CD4-positive, alpha-beta T cell treated with Interleukin-6 for 4 hours (primary cell): ENCODE measurements around the gene KRTAP10-3.

ENCODE experiments used
- DNase-seq: peaks from one replicate; pipeline ENCODE4 v3.0.0-alpha.2; 2020; ENCODE audit warnings: mixed read lengths

KRTAP10-3 gene

DNA sequence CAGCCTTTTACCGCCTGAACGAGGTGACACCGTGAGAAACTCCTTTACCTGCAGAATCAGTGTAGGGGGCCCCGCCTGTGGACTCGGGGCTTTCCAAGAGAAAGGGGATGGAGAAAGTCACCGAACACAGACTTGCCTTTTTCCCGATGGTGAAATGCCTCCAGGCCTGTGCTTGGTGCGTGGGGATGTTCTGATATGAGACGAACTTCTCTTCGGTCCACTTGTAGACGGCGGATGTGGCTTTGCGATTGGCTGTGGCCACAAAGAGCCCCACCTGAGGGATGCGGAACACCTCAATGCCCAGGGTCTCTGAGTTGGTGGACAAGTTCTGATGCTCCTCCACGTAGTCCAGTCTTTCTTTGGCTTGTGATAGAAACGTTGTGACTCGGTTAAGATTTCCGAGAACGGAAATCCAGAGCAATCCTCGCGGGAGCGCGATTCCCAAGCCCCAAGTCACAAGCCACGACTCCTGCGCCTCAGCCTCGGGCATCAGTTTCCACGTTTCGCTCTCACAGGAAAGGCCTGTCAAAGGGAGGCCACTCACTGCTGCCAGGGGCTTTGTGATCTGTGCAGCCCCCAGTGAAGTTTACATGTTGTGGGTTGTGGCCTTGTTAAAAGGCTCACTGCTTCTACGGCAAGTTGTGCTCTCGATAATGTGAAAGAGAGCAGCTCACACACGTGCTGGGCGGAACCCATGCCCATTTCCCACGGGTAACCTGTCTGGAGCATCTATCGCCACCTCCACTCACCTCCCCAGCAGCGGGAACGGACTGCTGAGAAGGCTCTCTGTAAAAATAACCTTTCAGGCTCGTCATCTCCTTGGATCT, 31.2 kb downstream of the KRTAP10-3 start:
- DNase-seq = no peak

DNA sequence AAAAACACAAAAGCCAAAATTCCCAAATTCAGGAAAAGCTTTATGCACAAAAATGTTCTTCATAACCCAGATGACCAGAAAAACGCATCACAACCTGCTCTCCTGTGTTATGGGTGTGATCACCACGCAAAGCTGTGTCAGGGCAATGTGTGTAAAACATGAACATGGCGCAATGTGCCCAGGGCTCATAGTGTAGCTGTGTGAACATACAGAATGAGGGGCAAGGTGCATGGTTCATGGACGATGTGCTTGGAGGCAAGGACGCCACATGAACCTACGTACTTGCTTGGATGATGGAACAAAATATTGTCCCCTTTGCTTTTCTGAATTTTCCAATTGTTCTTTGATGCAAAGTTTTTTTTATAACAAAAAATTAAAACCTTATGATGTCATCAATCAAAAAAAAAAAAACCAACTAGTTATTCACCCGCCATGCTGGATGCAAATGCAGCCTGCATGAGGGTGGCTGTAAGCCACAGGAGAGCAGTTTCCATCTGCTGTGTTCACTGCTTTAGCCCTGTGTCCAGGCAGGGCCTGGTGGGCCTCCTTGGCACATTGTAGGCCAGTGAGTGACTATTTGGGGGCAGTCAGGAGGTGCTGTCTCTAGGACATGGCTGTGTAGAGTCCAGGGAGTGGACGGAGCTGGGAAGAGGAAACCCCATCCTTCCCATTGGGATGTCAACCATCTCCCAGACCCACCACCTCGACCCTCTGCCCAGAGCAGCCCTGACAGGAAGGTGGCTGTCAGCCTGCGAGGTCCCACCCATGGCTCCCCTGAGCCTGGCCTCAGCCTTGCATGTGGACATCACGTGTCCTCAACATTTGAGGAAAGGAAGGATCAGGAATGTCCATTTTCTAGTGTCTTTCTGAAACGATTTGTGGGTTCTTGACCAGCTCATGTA, 32.2 kb downstream of the KRTAP10-3 start:
- DNase-seq = no peak

DNA sequence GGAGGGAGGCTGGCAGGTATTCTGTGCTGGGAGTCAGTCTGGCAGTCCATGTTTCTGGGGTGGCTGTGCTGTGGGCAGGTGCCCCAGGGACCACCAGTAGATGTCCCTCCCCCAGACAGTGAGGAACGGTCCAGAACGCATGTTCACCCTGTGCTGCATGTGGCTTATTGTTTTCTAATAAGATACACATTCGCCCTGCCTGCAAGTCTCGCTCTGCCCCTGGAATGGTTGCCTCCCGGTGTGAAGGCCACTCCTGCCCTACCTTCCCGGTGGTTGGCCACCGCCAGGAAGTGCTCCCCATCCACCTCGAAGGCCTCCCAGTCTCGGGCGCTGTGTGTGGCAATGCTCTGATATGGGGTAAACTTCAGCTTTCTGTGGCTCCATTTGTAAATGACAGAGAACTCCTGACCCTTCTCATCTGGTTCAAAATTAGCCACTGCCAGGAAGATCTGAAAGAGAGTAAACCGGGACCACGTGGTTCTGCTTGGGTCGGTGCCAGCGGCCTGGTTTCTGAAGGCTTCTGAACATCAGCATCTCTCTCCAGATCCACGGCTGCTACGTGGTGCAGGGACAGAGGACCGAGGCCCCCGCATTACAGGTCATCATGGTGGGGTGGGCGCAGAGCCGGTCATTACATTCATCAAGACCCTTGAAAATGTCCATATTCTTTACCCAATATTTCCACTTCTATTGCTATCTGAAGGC, 33.1 kb downstream of the KRTAP10-3 start:
- DNase-seq = no peak

DNA sequence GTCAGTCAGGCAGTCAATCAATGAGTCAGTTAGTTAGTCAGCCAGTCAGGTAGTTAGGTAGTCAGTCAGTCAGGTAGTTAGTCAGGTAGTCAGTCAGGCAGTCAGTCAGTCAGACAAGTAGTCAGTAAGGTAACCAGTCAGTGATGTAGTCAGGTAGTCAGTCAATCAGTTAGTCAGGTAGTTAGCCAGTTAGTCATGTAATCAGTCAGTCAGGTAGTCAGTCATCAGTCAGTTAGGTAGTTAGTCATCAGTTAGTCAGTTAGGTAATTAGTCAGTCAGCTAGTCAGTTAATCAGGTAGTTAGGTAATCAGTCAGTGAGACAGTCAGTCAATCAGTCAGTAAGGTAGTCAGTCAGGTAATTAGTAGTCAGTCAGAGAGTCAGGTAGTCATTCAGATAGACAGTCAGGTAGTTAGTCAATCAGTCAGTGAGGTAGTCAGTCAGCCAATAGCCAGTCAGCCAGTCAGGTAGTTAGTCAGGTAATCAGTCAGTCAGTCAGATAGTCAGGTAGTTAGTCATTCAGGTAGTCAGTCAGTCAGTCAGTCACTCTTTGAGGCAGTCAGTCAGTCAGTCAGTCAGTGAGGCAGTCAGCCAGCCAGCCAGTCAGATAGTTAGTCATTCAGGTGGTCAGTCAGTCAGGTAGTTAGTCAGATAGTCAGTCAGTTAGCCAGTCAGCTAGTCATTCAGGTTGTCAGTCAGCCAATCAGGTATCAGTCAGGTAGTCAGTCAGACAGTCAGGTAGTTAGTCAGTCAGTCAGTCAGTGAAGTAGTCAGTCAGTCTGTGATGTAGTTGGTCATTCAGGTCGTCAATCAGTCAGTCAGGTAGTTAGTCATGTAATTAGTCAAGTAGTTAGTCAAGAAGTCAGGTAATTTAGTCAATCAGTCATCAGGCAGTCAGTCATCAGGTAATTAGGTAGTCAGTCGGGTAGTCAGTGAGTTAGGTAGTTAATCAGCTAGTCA, 33.9 kb downstream of the KRTAP10-3 start:
- no peak for DNase-seq

DNA sequence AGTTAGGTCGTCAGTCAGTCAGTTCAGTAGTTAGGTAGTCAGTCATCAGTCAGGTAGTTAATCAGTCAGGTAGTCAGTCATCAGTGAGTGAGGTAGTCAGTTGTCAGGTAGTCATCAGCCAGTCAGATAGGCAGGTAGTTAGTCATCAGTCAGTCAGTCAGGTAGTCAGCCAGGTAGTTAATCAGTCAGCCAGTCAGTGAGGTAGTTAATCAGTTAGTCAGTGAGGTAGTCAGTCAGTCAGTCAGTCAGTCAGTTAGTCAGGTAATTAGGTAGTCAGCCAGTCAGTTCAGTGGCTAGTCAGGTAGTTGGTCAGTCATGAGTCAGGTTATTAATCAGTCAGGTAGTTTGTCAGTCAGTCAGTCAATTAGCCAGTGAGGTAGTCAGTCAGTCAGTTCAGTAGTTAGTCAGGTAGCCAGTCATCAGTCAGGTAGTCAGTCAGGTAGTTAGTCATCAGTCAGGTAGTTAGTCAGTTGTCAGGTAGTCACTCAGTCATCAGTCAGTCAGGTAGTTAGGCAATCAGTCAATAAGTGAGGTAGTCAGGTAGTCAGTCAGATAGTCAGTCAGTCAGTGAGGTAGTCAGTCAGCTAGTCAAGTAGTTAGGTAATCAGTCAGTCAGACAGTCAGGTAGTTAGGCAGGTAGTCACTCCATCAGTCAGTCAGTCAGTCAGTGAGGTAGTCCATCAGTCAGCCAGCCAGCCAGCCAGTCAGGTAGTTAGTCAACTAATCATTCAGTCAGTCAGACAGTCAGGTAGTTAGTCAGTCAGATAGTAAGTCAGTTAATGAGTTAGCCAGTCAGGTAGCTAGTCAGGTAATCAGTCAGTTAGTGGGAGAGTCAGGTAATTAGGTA, 34.8 kb downstream of the KRTAP10-3 start:
- DNase-seq = no peak

DNA sequence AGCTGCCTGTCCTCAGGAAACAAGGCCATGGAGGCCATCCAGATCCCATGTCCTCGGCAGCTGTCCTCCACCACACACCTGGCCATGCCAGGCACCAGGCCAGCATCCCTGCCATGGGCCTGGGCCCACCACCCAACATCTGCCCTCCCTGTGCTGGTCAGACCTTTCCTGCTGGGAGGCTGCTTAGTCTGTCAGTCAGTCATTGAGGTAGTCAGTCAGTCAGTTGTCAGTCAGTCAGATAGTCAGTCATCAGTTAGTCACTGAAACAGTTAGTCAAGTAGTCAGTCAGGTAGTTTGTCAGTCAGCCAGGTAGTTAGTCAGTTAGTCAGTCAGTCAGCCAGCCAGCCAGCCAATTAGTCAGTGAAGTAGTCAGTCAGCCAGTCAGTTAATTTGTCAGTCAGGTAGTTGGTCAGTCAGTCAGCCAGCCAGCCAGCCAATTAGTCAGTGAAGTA, 35.8 kb downstream of the KRTAP10-3 start:
- no peak for DNase-seq

DNA sequence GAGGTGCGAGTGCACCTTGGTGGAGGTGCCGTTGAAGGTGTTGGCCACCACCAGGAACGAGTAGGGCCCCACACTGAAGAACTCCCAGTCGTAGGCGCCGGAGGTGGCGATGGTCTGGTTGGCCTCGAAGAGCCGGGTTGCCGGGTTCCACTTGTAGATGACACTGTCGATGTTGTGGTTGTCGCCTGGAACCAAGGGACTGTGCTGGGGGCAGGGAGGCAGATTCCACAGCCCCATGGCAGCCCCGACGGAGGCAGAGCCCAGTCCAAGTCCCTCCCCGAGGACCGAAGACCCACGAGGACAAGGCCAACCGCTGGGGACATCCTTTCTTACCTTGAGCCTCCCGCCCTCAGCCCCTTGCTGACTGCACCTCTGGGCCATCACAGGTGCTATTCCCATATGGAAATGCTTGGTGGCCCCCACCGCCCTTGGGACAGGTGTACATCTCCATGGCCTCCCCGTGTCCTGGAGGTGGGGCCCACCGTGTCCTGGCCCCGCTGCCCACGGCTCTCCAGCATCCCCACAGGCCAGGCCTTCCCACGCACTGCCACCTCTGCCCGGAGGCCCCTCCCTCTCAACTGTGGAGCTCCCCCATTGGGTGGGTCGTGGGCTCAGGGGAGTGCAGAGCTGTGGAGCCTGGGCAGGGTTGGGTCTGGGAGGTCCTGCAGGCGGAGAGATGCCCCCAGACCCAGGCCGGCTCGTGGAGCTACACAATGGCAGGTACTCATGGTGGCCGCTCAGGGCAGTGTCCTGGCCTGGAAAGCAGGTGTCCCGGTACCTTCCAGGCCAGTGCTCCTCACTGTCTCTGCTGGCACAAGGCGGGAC, 36.5 kb downstream of the KRTAP10-3 start:
- DNase-seq = no peak

DNA sequence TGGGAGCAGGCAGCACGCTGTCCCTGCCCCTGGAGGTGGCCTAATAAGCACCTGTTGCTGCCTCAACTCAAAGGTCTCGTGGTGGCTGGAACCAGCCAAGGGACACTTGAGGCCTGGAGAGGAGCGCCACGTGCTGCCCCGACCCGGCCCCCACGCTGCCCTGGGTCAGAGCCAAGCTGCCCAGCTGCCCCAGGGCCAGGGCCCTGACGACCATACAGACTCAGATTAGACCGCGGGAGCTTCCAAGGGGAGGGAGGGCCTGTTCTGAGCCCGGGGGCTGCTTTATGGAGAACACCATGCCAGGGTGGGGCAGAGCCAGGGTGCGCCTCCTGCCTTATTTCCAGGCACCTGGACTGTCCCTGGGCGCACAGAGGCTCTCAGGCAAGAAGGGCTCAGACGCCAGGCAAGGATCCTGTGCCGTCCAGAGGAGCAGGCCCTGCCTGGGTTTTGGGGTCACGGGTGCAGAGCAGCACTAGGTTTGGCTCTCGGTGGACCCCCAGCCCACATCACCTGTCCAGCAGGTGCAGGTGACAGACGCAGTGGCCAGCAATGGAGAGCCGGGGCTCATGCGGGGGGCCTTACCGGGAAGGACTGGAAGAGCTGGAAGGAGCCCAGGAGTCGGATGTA, 37.2 kb downstream of the KRTAP10-3 start:
- DNase-seq = no peak

DNA sequence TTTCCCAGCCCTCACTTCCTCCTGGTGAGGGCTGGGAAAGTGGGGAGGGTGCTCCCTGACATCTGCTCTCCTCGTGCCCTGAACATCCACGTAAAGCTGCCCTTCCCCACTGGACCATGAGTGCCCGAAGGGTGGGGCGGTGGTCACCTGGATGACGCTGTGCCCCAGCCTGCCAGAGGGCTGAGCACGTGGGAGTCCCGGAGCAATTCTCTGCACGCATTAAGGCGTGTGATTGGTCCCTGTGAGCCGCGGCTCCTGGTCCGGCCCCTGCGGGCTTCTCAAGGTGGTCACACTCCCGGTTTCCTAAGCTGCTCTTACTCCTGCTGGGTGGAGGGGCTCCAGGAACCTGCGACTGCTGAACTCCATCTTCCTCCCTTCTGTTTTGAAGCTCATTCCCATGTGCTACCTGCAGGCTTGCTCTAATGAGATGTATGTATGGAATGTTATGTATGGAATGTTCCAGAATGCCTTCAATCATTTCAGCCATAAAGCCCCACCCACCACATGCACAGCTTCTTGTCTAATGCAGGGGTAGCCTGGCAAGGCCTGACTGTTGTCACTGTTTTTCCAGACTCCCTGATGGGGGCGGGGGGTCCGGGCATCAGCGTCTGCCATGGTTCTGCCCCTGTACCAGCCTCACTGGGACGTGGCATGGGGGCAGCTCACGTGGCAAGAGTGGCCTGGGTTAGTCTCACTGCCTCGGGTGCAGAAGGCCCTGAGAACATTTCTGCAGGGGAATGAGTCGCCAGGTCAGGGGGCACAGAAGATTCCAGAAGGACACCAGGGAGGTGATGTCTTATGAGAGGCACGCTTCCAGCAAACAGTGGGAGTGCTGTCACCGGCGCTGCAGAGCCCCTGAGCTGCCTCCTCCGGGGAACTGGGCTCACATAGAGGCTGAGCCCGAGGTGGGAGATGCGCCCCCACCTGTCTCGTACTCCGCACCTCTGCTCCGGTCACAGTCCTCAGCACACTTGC, 38.0 kb downstream of the KRTAP10-3 start:
- DNase-seq = no peak

DNA sequence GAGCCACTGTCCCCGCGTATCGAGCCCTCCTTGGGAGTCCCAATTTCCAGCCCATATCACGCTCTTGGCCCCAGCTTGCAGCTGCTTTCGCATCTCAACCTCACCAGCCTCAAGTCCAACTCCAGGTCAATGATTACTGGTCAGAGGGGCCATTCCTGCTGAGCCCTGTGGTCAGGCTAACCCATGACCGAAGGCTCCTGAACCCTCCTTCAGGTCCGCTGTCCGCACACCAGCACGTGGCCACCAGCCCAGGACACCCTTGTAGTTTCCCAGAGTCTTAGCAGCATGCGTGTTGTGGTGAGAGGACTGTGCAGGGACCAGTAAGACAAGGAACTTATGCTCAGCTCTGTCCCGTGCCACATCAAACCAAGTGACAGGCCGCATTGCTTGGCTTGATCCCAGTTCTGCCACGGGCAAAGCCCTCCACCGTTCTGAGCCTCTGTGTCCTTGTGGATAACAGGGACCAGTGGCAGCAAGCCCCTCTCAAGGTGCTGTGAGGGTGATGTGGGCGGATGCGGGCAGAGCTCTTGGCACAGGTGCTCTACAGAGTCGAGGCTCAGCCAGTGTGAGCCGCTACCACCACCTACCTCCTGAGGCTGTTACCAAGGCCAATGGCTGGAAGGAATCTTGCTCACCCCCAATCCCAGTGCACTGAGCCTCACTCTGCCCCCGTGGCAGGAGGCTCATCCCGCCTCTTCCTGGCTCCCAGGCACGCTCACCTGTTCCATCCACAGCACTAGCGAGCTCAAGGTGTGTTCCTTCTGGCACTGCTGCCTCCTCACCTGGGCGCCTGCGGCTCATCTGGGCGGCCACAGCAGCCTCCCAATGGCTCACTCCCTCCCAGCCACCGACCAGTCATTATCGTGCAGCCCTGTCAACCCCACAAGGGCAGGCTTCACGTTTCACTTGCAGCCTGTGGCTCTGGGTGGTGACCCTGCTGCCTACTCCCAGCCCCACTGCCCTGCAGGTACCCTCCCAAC, 39.0 kb downstream of the KRTAP10-3 start:
- no peak for DNase-seq

DNA sequence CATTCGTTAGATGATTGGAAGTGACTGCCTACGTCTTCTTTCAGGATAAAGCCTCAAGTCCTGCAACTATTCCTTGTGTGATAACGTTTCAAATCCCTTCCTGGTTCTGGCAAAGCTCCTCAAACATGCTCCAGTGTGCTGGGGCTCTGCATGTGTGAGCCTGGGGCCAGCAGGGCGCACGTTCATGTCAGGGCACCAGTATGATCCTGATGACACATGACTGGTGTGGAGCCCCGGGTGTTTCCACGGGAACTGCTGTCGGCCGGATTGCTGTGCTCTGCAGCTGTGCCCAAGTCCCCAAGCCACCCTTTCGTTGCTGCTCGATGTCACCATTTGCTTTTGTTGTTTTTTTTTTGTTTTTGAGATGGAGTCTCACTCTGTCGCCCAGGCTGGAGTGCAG, 39.9 kb downstream of the KRTAP10-3 start:
- DNase-seq = no peak

DNA sequence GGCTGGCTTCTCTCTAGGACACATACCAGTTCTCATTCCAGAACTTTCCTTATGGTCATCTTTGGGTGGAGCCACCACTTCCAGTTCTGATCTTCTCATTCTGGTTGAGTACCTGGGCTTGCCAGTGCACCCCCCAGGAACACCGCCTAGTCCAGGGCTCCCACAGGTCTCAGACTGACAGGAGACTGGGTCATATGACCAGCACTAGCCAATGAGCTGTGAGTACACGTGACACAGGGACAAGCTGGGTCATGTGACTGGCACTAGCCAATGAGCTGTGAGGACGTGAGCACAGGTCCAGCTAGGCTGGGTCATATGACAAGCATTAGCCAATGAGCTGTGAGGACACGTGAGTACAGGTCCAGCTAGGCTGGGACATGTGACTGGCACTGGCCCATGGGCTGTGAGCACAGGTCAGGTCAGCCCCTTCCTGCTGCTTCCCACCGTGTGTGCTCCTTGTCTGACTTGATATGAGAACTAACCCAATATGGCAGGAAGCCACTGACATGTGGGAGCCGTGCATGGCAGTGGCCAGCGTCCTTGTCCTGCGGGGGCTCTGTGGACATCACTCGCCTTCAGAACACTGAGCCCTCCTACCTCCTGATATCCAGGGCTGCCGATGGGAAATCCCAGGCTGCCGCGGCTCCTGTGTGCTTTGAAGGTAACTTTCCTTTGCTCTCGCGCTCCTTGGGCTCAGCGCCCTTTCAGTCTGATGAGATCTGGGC, 41.3 kb downstream of the KRTAP10-3 start:
- no peak for DNase-seq

DNA sequence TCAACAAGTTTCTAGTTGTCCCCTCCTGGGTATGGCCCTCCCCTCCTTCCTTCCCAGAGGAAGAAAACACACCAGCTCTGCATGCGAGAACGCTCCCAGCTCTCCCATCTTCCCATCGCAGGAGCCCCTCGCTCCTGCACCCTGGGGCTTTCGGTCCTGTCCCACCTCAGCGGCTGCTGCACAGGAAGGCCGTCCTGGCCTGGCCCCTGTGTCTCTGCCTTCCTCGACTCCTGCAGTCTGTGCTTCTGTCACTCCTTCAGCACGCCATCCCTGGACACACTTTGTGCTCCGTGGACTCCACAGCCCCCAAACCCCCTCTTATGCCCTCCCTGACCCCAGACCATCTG, 41.8 kb downstream of the KRTAP10-3 start:
- DNase-seq = no peak

DNA sequence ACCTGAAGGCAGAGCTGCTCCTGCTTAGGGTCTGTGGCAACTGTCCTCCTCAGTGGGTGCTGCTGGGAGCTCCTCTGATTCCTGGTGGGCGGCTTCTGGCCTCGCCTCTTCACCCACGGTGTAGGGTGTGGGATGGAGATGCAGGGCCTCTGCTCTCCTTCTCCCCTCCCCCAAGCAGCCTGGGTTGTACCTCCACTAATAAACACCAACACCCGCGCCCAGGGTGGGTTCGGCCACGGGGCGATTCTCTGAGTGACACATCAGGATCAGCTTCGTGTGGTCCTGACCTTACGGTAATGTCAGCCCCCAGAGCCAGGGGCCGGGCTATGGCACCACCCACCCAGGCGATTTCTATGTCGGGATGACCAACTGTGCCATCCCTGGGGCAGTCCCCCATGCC, 42.3 kb downstream of the KRTAP10-3 start:
- DNase-seq = no peak

DNA sequence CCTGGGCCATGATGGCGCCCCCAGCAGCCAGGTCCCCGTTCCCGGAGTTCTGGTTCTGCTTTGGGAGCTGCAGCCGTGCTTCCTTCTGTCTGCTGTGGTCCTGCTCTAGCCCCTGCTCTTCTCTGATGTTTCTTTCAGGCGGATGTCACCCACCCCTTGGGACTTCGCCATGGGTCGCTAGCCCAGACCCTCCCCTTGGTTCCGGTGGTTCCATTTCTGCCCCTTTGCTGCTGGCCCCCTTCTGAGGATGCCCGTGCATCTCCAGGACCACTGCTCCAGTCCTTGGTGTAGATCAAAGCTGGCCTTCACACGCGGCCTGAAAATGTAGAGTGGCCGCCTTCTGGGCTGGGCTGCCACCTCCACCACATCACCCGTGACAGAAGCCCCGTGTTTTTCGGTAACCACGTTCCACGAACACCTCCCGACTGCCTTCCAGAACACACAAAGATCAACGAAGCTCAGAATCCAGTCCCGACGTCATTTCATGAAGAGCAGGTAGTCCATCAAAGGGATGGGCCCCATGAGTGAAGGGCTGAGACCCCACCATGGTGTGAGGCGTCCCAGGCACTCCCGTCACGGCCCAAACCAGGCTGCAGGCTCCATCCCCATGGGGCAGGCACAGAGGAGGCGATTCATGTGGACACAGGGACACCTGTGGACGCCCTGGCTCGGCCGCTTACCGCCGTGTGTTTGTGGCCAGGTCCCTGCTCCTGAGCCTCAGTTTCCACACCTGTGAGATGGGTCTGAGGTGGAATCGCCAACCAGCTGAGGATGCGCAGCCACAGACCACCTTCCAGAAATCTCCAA, 43.0 kb downstream of the KRTAP10-3 start:
- no peak for DNase-seq
